Smooth muscle cell (in vitro differentiated cells): ENCODE measurements around the gene SPAG9. TPM values are rescaled to one million over a fixed set of nuclear protein-coding genes. Genes with fewer than 3 reads are reported as not detected.

Source experiments
- DNase-seq: peaks from one replicate; lab custom pipeline; 2025; ENCODE audit not compliant: unreplicated experiment; lab: John Stamatoyannopoulos, UW
- H2AFZ ChIP-seq: fragments of 200-600 bp; sonication (generic); 2 replicates; pipeline ENCODE4 v1.6.0; 2016; ENCODE audit warnings: antibody characterized with exemption, low read depth, mild to moderate bottlenecking
- H3F3A ChIP-seq: fragments of 200-600 bp; sonication (generic); 2 replicates; pipeline ENCODE4 v1.6.0; 2017; ENCODE audit warnings: antibody characterized with exemption, low read depth
- H3K27ac ChIP-seq: fragments of 200-600 bp; sonication (generic); 2 replicates; pipeline ENCODE4 v1.5.1; 2016; ENCODE audit warnings: low read depth, mild to moderate bottlenecking
- H3K27me3 ChIP-seq: fragments of 200-600 bp; sonication (generic); 2 replicates; pipeline ENCODE4 v1.6.1; 2016; ENCODE audit warnings: low read depth, mild to moderate bottlenecking
- H3K36me3 ChIP-seq: fragments of 200-600 bp; sonication (generic); 2 replicates; pipeline ENCODE4 v1.5.1; 2016; ENCODE audit warnings: low read depth
- H3K4me1 ChIP-seq: fragments of 200-600 bp; sonication (generic); 2 replicates; pipeline ENCODE4 v1.5.1; 2016; ENCODE audit warnings: low read depth
- H3K4me2 ChIP-seq: fragments of 200-600 bp; sonication (generic); 2 replicates; pipeline ENCODE4 v1.6.0; 2016; ENCODE audit warnings: mild to moderate bottlenecking
- H3K4me3 ChIP-seq: fragments of 200-600 bp; sonication (generic); 2 replicates; pipeline ENCODE4 v1.5.1; 2016; ENCODE audit warnings: mild to moderate bottlenecking
- H3K79me2 ChIP-seq: fragments of 200-600 bp; sonication (generic); 2 replicates; pipeline ENCODE4 v1.6.0; 2016; ENCODE audit warnings: low read depth, mild to moderate bottlenecking
- H3K9ac ChIP-seq: fragments of 200-600 bp; sonication (generic); 2 replicates; pipeline ENCODE4 v1.6.0; 2016; ENCODE audit warnings: low read depth
- H3K9me3 ChIP-seq: fragments of 200-600 bp; sonication (generic); replicated peaks from 2 replicates; pipeline ENCODE4 v1.5.1; 2016; ENCODE audit warnings: low read depth
- H4K20me1 ChIP-seq: fragments of 200-600 bp; sonication (generic); 2 replicates; pipeline ENCODE4 v1.6.0; 2016; ENCODE audit warnings: low read depth
- WGBS: methylation state at CpG from one replicate; pipeline ENCODE4 v1.1.7; 2016; ENCODE audit warnings: low lambda C conversion rate; 5-methylcytosine and 5-hydroxymethylcytosine counted together
- polyA plus RNA-seq: library from polyadenylated mRNA; unstranded; fragments of >200 nt; fragmentation: Nextera tagmentation; extraction: Ambion mirVana; gene quantifications from 2 replicates; pipeline ENCODE4 v1.2.1, GENCODE V29; 2016
- total RNA-seq: library from RNA; depleted of rRNA; stranded (reverse); fragments of >200 nt; gene quantifications from 2 replicates; pipeline ENCODE4 v1.2.3, GENCODE V29; 2014
- TF ChIP-seq, protein P1 (sequence below): fragments of 200-600 bp; sonication (generic); IDR thresholded peaks from 2 replicates; pipeline ENCODE4 v1.5.1; 2017; ENCODE audit warnings: borderline replicate concordance, mild to moderate bottlenecking, antibody characterized with exemption; ENCODE audit not compliant: insufficient read depth, poor library complexity, severe bottlenecking

SPAG9 gene
- total and polyA plus RNA-seq, 2 experiments from 2014 or later: 29.1 to 64.8 TPM

DNA sequence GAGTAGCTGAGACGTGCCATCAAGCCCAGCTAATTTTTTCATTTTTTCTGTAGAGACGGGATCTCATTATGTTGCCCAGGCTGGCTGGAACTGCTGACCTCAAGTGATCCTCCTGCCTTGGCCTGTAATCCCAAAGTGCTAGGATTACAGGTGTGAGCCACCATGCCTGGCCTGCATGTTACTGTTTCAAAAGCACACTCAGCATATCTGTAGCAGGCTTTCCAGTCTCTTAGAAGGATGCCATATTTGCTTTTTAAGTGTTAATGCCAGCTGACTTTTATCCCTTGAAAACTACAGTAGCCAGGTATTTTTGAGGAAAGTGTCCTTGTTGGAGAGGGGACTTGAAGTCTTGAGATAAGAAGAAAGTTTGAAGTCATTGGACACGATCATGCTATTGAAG lies 15.3 kb upstream of the SPAG9 start:
- TF ChIP-seq, protein P1, sequence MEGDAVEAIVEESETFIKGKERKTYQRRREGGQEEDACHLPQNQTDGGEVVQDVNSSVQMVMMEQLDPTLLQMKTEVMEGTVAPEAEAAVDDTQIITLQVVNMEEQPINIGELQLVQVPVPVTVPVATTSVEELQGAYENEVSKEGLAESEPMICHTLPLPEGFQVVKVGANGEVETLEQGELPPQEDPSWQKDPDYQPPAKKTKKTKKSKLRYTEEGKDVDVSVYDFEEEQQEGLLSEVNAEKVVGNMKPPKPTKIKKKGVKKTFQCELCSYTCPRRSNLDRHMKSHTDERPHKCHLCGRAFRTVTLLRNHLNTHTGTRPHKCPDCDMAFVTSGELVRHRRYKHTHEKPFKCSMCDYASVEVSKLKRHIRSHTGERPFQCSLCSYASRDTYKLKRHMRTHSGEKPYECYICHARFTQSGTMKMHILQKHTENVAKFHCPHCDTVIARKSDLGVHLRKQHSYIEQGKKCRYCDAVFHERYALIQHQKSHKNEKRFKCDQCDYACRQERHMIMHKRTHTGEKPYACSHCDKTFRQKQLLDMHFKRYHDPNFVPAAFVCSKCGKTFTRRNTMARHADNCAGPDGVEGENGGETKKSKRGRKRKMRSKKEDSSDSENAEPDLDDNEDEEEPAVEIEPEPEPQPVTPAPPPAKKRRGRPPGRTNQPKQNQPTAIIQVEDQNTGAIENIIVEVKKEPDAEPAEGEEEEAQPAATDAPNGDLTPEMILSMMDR: no peak
- H4K20me1 ChIP-seq: no peaks in the 10 kb centered on the region
- WGBS: 92% methylated on average over 3 of the region's 3 CpGs

GRCh38 chr17:51133365-51133764 lies 12.7 kb upstream of the SPAG9 start:
- no peaks in the 10 kb centered on the region for H3K9me3 ChIP-seq
- H3K79me2 ChIP-seq: no peaks in the 10 kb centered on the region
- no peak overlapping the region for H3K27ac ChIP-seq
- no peak overlapping the region for H2AFZ ChIP-seq
- no peaks in the 10 kb centered on the region for H3F3A ChIP-seq
- H3K36me3 ChIP-seq: no peaks in the 10 kb centered on the region
- TF ChIP-seq, protein P1: no peak
- no peak overlapping the region for H3K9ac ChIP-seq
- no peaks in the 10 kb centered on the region for H3K4me1 ChIP-seq
- no peaks in the 10 kb centered on the region for H4K20me1 ChIP-seq
- no peak overlapping the region for H3K4me2 ChIP-seq
- 86% methylated on average over 2 of the region's 2 CpGs for WGBS
- no peaks in the 10 kb centered on the region for H3K27me3 ChIP-seq
- H3K4me3 ChIP-seq: no peak overlapping the region
- DNase-seq: no peak

More for the DNA sequence above, 15.3 kb upstream of the SPAG9 start:
- Histone ChIP-seq H3K27me3 (no peaks in the 10 kb centered on the region), H2AFZ (no peak overlapping the region), H3K9me3 (no peaks in the 10 kb centered on the region), H3K27ac (no peak overlapping the region), H3K36me3 (no peaks in the 10 kb centered on the region), H3K4me2 (no peak overlapping the region), H3K4me3 (no peak overlapping the region), H3K79me2 (no peaks in the 10 kb centered on the region), H3K9ac (no peak overlapping the region), H3K4me1 (no peaks in the 10 kb centered on the region), H3F3A (no peaks in the 10 kb centered on the region)
- no peak for DNase-seq

DNA sequence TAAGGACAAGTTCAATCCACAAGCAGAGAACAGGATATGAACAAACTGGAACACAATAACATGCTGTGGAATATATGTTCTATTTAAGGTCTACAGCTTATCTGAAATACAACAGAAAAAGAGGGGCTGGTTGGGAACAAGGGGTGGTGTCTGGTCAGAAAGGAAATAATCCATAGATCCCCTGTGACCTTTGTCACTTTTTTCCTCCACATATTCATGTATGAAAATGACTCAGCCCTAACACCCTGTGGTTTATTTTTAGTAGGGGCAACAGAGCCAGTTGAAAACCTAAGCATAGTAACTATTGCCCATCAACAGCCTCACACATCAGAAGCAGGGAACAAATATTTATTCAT lies 12.3 kb upstream of the SPAG9 start:
- no peak overlapping the region for H3K4me3 ChIP-seq
- no peaks in the 10 kb centered on the region for H4K20me1 ChIP-seq
- no peak overlapping the region for H3K27ac ChIP-seq
- no peak overlapping the region for H3K9ac ChIP-seq
- TF ChIP-seq, protein P1: no peak
- no peak for DNase-seq
- no peaks in the 10 kb centered on the region for H3K79me2 ChIP-seq
- no peaks in the 10 kb centered on the region for H3K9me3 ChIP-seq
- no peak overlapping the region for H3K4me2 ChIP-seq
- H2AFZ ChIP-seq: no peak overlapping the region
- no peaks in the 10 kb centered on the region for H3K27me3 ChIP-seq
- H3K4me1 ChIP-seq: no peaks in the 10 kb centered on the region
- no peaks in the 10 kb centered on the region for H3F3A ChIP-seq
- H3K36me3 ChIP-seq: no peaks in the 10 kb centered on the region

- no peaks in the 10 kb centered on the region for H3K79me2 ChIP-seq
- H3K27me3 ChIP-seq: no peaks in the 10 kb centered on the region
- TF ChIP-seq, protein P1: no peak
- 93% methylated on average over 3 of the region's 3 CpGs for WGBS
- H3K9me3 ChIP-seq: no peaks in the 10 kb centered on the region
- H2AFZ ChIP-seq: no peak overlapping the region
- H3K4me1 ChIP-seq: no peaks in the 10 kb centered on the region
- H4K20me1 ChIP-seq: no peaks in the 10 kb centered on the region
- no peak overlapping the region for H3K27ac ChIP-seq
- no peak overlapping the region for H3K4me3 ChIP-seq
- peaks cover under 1% of the 10 kb centered on the region for H3F3A ChIP-seq
- no peaks in the 10 kb centered on the region for H3K36me3 ChIP-seq
- no peak overlapping the region for H3K4me2 ChIP-seq
- no peak overlapping the region for H3K9ac ChIP-seq
- no peak for DNase-seq
These were observed 7.4 kb upstream of the SPAG9 start for GRCh38 chr17:51128076-51128475.
